Measurements from ENCODE around the gene COL18A1.

COL18A1 gene

DNA sequence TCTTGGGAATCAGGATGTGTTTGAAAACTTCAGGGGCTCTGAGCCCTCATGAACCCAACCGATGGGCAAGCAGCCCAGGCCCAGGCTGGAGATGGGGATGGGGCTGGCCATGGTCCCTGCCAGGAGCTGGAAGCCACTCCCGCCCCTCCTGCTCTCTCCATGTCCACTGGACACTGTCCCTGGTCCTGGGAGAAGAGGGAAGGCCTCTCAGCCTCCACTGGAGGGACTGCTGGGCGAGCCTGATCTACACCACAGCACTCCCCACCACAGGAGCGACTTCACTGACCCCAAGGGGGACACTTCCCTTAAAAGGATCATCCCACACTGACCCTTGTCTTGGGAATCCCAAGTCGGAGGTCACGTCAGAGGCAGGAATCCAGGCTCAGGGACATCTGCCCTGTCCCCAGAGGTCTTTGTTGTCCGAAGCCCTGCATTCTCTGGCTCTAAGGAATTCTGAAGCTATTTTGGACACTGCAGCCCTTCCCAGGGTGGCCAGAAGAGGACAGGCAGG, 16.9 kb upstream of the COL18A1 start:
- DNase-seq (ENCODE audit: low read depth) = no peak
- TF ChIP-seq, protein P1, sequence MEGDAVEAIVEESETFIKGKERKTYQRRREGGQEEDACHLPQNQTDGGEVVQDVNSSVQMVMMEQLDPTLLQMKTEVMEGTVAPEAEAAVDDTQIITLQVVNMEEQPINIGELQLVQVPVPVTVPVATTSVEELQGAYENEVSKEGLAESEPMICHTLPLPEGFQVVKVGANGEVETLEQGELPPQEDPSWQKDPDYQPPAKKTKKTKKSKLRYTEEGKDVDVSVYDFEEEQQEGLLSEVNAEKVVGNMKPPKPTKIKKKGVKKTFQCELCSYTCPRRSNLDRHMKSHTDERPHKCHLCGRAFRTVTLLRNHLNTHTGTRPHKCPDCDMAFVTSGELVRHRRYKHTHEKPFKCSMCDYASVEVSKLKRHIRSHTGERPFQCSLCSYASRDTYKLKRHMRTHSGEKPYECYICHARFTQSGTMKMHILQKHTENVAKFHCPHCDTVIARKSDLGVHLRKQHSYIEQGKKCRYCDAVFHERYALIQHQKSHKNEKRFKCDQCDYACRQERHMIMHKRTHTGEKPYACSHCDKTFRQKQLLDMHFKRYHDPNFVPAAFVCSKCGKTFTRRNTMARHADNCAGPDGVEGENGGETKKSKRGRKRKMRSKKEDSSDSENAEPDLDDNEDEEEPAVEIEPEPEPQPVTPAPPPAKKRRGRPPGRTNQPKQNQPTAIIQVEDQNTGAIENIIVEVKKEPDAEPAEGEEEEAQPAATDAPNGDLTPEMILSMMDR (conservative IDR thresholded peaks at IDR 0.05; ENCODE audit: low read depth, low read length) = no peak
- no peak overlapping the region for H3K4me3 ChIP-seq (ENCODE audit: low read length)

DNA sequence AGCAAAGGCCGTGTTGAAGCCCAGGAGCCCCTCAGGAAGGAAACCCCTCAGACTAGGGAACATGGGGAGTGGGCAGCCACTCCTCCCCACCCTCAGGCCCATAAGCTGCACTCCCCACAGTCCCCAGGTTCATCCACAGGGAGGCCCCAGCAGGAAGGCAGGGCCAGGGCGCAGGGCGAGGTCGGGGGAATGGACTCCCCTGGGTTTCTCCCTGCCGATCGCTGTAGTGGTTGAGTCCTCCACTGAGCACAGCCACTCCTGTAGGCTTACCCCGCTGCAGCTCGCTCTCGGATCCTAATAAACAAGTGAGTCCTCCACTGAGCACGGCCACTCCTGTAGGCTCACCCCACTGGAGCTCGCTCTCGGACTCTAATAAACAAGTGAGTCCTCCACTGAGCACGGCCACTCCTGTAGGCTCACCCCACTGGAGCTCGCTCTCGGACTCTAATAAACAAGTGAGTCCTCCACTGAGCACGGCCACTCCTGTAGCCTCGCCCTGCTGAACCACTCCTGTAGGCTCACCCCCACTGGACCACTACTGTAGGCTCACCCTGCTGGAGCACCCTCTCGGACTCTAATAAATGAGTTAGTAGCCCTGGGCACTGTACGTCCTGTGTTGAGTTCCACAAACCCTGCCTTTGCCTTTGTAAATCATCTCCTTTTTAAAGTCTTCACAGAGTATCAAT, 16.2 kb upstream of the COL18A1 start:
- no peak for DNase-seq (ENCODE audit: low read depth)
- TF ChIP-seq, protein P1 (conservative IDR thresholded peaks at IDR 0.05; ENCODE audit: low read depth, low read length) = no peak
- H3K4me3 ChIP-seq (ENCODE audit: low read length) = no peak overlapping the region

DNA sequence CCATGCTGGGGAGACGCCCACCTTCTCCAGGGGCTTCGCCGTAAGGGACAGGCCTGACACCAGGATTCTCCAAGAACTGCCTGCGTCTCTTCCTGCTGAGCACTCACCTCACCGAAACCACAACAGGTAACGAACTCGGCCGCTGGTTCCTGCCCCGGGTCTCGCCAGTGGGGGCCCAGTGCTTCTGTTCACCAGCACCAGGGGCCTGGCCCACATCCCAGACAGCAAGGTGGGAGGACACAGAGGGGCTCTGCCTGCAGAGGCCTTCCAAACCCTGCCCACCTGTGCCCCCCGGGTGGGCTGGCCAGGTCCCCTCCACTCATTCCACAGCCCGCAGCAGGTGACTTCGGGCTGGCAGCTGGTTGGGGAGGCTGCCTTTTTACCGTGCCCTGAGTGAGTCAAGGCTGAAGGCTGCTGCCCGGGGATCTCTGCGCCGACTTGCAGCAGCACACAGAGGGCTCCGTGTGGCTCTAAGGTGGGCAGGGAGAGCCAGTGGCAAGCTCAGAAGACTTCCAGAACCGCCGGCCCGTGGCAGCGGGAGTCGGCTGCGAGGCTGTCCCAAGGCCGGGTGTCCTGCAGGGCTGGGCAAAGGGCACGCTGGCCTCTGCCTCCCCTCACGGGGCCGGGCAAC, 14.7 kb upstream of the COL18A1 start:
- TF ChIP-seq, protein P1 (conservative IDR thresholded peaks at IDR 0.05; ENCODE audit: low read depth, low read length) = no peak
- H3K4me3 ChIP-seq (ENCODE audit: low read length) = no peak overlapping the region
- no peak for DNase-seq (ENCODE audit: low read depth)

DNA sequence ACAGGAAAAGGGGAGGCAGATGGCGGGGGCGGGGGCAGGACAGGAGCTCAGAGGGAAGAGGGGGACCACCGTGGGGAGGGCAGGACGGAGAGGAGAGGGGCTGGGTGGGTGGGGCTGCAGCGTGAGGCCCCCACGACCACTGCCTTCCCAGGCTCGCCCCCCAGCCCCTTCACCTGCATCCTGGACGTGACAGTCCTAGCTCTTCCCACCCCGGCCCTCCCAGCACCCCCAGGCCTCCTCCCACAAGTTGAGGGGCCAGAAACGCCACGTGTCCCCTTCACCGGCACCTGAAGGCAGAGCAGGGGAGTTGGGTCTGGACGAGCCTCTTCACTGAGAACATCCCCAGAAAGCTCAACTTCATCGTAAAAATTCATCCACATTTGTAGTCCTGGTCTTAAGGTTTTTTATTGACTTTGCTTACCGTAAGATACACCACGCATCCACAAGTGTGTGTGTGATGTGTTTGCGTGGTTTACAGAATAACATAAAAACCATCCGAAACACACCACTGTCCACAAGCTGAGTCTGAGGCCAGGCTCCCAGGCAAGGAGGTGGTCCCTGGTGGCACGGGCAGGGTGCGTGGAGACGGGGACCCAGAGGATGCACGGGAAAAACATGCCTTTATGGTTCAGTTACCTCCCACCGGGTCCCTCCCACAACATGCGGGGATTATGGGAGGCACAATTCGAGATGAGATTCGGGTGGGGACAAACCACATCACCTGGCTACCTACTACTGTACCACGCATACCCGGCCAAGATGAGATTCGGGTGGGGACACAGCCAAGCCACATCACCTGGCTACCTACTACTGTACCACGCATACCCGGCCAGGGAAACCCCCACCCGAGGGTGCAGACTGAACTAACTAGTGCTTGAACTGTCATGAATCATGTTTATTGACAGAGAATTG, 13.9 kb upstream of the COL18A1 start:
- H3K4me3 ChIP-seq (ENCODE audit: low read length) = no peak overlapping the region
- TF ChIP-seq, protein P1 (conservative IDR thresholded peaks at IDR 0.05; ENCODE audit: low read depth, low read length) = no peak
- no peak for DNase-seq (ENCODE audit: low read depth)

DNA sequence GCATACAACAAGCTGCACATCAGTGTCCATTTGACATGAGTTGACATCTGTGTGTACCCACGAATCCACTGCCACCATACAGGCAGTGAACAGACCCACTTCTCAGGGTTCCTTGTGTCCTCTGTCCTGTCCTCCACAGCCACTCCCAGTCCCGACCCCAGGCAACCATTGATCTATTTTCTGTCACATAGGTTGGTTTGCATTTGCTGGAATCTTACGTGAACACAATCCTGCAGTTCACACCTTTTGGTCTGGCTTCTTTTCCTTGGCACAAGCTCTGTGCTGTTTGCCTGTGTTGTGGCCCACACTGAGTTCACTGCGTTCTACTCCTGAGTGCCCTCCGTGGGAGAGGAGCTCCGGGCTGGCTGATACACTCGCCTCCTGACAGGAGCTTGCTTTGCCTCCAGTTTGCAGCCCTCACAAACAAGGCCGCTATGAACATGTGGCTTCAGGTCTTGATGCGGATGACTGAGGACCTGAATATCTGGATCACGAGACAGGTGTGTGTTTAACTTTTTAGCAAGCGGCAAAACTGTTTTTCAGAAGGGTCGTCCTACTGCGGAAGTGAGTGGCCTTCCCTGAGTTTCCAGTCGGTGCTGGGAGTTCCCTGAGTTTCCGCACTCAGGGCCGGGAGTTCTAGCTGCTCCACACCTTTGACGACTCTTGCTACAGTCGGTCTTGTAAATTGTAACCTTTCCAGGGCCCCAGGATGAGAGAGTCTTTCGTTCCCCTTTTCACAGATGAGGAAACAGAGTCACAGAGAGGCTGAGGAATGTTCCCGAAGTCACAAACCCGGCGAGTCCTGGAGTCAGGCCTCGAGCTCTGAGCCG, 13.0 kb upstream of the COL18A1 start:
- no peak overlapping the region for H3K4me3 ChIP-seq (ENCODE audit: low read length)
- no peak for DNase-seq (ENCODE audit: low read depth)
- TF ChIP-seq, protein P1 (conservative IDR thresholded peaks at IDR 0.05; ENCODE audit: low read depth, low read length) = no peak

DNA sequence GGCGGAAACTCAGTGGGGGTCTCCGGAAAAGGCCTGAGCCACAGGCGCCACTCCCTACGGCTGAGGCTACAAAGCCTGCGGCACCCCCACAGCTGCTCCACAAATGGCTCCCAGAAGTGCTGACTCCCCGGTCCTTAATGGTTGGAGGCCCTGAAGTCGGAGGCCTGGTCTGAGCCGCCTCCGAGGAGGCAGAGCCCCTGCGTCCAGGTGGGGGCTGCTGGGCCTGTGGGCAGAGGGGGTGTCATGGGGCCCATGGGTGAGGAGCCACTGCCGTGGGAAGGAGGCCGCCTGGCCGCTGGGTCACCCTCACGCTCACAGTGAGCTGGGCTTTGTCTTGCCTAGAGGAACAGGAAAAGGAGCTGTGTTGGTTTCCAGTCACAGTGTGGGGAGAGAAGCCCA, 12.4 kb upstream of the COL18A1 start:
- no peak for DNase-seq (ENCODE audit: low read depth)
- TF ChIP-seq, protein P1 (conservative IDR thresholded peaks at IDR 0.05; ENCODE audit: low read depth, low read length) = no peak
- no peak overlapping the region for H3K4me3 ChIP-seq (ENCODE audit: low read length)

All from retinal pigment epithelial cell (primary cell).